AG04450 (cell line): ENCODE data around the gene NCBP2. TPM values are rescaled to one million over a fixed set of nuclear protein-coding genes. Genes with fewer than 3 reads are reported as not detected.

ENCODE experiments used
- CTCF ChIA-PET: fragments of 300-600, 350-600 bp; formaldehyde crosslinking; extraction: SDS; loops from one replicate; lab custom pipeline; 2022; ENCODE audit warnings: antibody characterized with exemption, inconsistent platforms; lab: Charles Lee
- POLR2A ChIA-PET: fragments of 350-600 bp; formaldehyde crosslinking; extraction: SDS; loops from one replicate; lab custom pipeline; 2021; ENCODE audit warnings: antibody characterized with exemption, inconsistent platforms; lab: Yijun Ruan, JAX
- DNase-seq: peaks from one replicate; pipeline ENCODE4 v3.0.0-alpha.2; 2011; ENCODE audit warnings: low read depth, low spot score
- H3K27ac ChIP-seq: one replicate; pipeline ENCODE4 v1.5.1; 2012; ENCODE audit warnings: low read depth, low read length, control low read depth
- H3K27me3 ChIP-seq: one replicate; pipeline ENCODE4 v1.6.0; 2012; ENCODE audit warnings: low read length; ENCODE audit not compliant: control insufficient read depth, insufficient read depth
- H3K4me3 ChIP-seq: 2 replicates; pipeline ENCODE4 v1.5.1; 2011; ENCODE audit warnings: mild to moderate bottlenecking, low read depth, low read length, control low read depth
- H3K9me3 ChIP-seq: 2 replicates; pipeline ENCODE4 v1.5.1; 2012; ENCODE audit warnings: low read length; ENCODE audit not compliant: control insufficient read depth, insufficient read depth
- CTCF ChIP-seq: IDR thresholded peaks from 2 replicates; pipeline ENCODE4 v1.5.1; 2011; ENCODE audit warnings: low read depth, low read length, control low read depth, inconsistent platforms
- polyA plus RNA-seq: library from polyadenylated mRNA; depleted of rRNA; stranded (reverse); fragments of >200 nt; gene quantifications from 2 replicates; pipeline ENCODE4 v1.2.3, GENCODE V29; 2011

The NCBP2 gene
- polyA plus RNA-seq, 1 experiment: 89.7 TPM

GRCh38 chr3:196962108-196962929, 20.0 kb upstream of the NCBP2 start:
- ChIA-PET CTCF (no interaction called here), POLR2A (no interaction called here)
- no peak for DNase-seq
- Histone ChIP-seq H3K27ac (no peak overlapping the region), H3K9me3 (no peaks in the 10 kb centered on the region; the same call in 1 of the 2 replicates), H3K27me3 (peaks cover 52% of the 10 kb centered on the region), H3K4me3 (no peak overlapping the region)
- no peak for TF ChIP-seq CTCF

- Histone ChIP-seq H3K9me3 (no peaks in the 10 kb centered on the region), H3K27me3 (peaks cover 23% of the 10 kb centered on the region), H3K27ac (no peak overlapping the region), H3K4me3 (no peak overlapping the region)
- DNase-seq: no peak
- TF ChIP-seq CTCF: no peak
- CTCF ChIA-PET: interaction anchor here (0.9 to 1.1 kb wide), 2 partner anchors 15 to 269 kb away, joined by 3 read pairs; no protein-coding TSS in a partner anchor
- POLR2A ChIA-PET: interaction anchor here (0.6 kb wide), 1 partner anchor 336 kb away, joined by 3 read pairs; no protein-coding TSS in a partner anchor
These were observed 12.5 kb upstream of the NCBP2 start for GRCh38 chr3:196954832-196955231.

- Histone ChIP-seq H3K4me3 (no peak overlapping the region), H3K9me3 (no peaks in the 10 kb centered on the region), H3K27ac (no peak overlapping the region), H3K27me3 (peaks cover 13% of the 10 kb centered on the region)
- ChIA-PET POLR2A (no interaction called here), CTCF (interaction anchor here (0.6 to 1.6 kb wide), 2 partner anchors 10 to 18 kb away, joined by 4 read pairs; no protein-coding TSS in a partner anchor)
- TF ChIP-seq CTCF: no peak
- no peak for DNase-seq
These were observed 9.0 kb upstream of the NCBP2 start for GRCh38 chr3:196951371-196951770.

- POLR2A ChIA-PET: interaction anchor here (0.6 kb wide), 1 partner anchor 384 kb away, joined by 4 read pairs; no protein-coding TSS in a partner anchor
- Histone ChIP-seq H3K27ac (no peak overlapping the region), H3K27me3 (peaks cover 13% of the 10 kb centered on the region), H3K9me3 (no peaks in the 10 kb centered on the region), H3K4me3 (no peak overlapping the region)
- TF ChIP-seq CTCF: no peak
- CTCF ChIA-PET: interaction anchor here (1.1 to 1.6 kb wide), 2 partner anchors 20 to 112 kb away, joined by 3 to 4 read pairs; no protein-coding TSS in a partner anchor
- DNase-seq: no peak
These were observed 7.4 kb upstream of the NCBP2 start for GRCh38 chr3:196949750-196950149.

GRCh38 chr3:196949285-196949619, 6.9 kb upstream of the NCBP2 start:
- DNase-seq: no peak
- Histone ChIP-seq H3K27ac (no peak overlapping the region), H3K9me3 (no peaks in the 10 kb centered on the region), H3K27me3 (peaks cover 13% of the 10 kb centered on the region), H3K4me3 (no peak overlapping the region)
- POLR2A ChIA-PET: interaction anchor here (0.6 kb wide), 1 partner anchor 383 kb away, joined by 4 read pairs; no protein-coding TSS in a partner anchor
- CTCF ChIA-PET: interaction anchor here (1.0 to 1.1 kb wide), 2 partner anchors 80 to 112 kb away, joined by 3 read pairs; partner anchors contain the start of gene MELTF
- TF ChIP-seq CTCF: no peak
